DND-41 (cell line): Measurements from ENCODE around the gene IGFBP1.

ENCODE experiments used
- ATAC-seq: fragments of 200-7000 bp; cut with Tn5 transposase; 3 replicates; pipeline ENCODE4 v1.9.1; 2021; ENCODE audit warnings: low read depth; ENCODE audit not compliant: insufficient read depth
- DNase-seq: peaks from one replicate; pipeline ENCODE4 v3.0.0-alpha.2; 2020
- H2AFZ ChIP-seq: 2 replicates; pipeline ENCODE4 v1.6.0; 2012; ENCODE audit warnings: low read depth, low read length
- H3K27ac ChIP-seq: 2 replicates; pipeline ENCODE4 v1.5.1; 2012; ENCODE audit warnings: low read length, inconsistent platforms
- H3K27me3 ChIP-seq: fragments of 200-600 bp; sonication (generic); 2 replicates; pipeline ENCODE4 v1.6.0; 2012; ENCODE audit warnings: low read length, mild to moderate bottlenecking, inconsistent platforms; ENCODE audit not compliant: insufficient read depth, poor library complexity
- H3K36me3 ChIP-seq: 2 replicates; pipeline ENCODE4 v1.5.1; 2012; ENCODE audit warnings: low read length, inconsistent platforms; ENCODE audit not compliant: insufficient read depth
- H3K4me1 ChIP-seq: 2 replicates; pipeline ENCODE4 v1.5.1; 2012; ENCODE audit warnings: mild to moderate bottlenecking, low read length; ENCODE audit not compliant: insufficient read depth
- H3K4me2 ChIP-seq: 2 replicates; pipeline ENCODE4 v1.6.0; 2012; ENCODE audit warnings: mild to moderate bottlenecking, moderate library complexity, low read length, inconsistent platforms; ENCODE audit not compliant: insufficient read depth
- H3K4me3 ChIP-seq, 2 experiments: fragments of 200-600 bp in 1 of 2; shearing (Covaris generic) in 1 of 2; 2 replicates each; pipeline ENCODE4 v1.5.1; 2012 to 2016; ENCODE audit warnings: inconsistent platforms in 2 of 2, low read length in 2 of 2, mild to moderate bottlenecking in 2 of 2, low read depth in 1 of 2, moderate library complexity in 1 of 2
- H3K79me2 ChIP-seq: 2 replicates; pipeline ENCODE4 v1.6.0; 2012; ENCODE audit warnings: low read length, inconsistent platforms; ENCODE audit not compliant: insufficient read depth
- H3K9ac ChIP-seq: 2 replicates; pipeline ENCODE4 v1.6.0; 2012; ENCODE audit warnings: low read depth, mild to moderate bottlenecking, inconsistent platforms, low read length, moderate library complexity
- H3K9me3 ChIP-seq: 2 replicates; pipeline ENCODE4 v1.5.1; 2012; ENCODE audit warnings: low read length, moderate library complexity, mild to moderate bottlenecking, inconsistent platforms; ENCODE audit not compliant: insufficient read depth, severe bottlenecking
- H4K20me1 ChIP-seq: 2 replicates; pipeline ENCODE4 v1.6.0; 2012; ENCODE audit warnings: low read length; ENCODE audit not compliant: insufficient read depth
- CTCF ChIP-seq: IDR thresholded peaks from 2 replicates; pipeline ENCODE4 v1.5.1; 2012; ENCODE audit warnings: borderline replicate concordance, low read length, moderate library complexity, mild to moderate bottlenecking; ENCODE audit not compliant: poor library complexity, severe bottlenecking; ENCODE audit errors: extremely low read depth
- EZH2 ChIP-seq: IDR thresholded peaks from 3 replicates; pipeline ENCODE4 v1.6.1; 2012; ENCODE audit warnings: borderline replicate concordance, low read depth, mild to moderate bottlenecking, moderate library complexity, low read length, inconsistent platforms; ENCODE audit not compliant: severe bottlenecking

The IGFBP1 gene

DNA sequence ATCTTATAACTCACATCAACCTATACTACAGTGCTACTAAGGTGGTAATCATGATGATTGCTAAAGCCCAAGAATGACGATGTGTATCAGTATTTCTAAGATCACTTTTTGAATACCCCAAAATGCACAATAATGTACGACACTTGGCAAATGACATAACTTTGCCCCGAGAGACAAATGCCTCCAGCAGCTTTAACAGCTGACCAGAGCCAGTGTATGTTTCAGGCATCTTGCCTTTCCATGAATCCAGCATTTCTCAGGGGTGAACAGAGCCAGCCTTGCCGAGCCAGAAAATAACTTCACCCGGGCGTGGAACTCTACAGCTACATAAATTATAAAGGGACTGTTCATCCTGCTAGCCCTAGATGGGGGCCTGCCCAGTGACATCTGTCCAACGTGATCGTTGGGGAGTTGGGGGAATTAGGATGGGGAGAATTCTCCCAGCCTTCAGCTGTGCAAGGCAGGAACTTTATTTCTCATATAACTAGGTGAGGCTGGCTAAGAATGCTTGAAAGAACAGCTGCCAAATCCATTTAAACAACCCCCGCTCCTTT lies 31.0 kb downstream of the IGFBP1 start:
- ATAC-seq (no peak), DNase-seq (no peak)
- no peak overlapping the region for H3K4me2 ChIP-seq
- H3K27ac ChIP-seq, result no peak overlapping the region
- no peak overlapping the region for H2AFZ ChIP-seq
- no peaks in the 10 kb centered on the region for H3K79me2 ChIP-seq
- no peak overlapping the region for H3K9ac ChIP-seq
- H3K27me3 ChIP-seq, result peaks cover 5% of the 10 kb centered on the region
- no peak for TF ChIP-seq EZH2
- no peak for TF ChIP-seq CTCF
- H3K4me1 ChIP-seq, result no peaks in the 10 kb centered on the region
- no peaks in the 10 kb centered on the region for H4K20me1 ChIP-seq
- H3K4me3 ChIP-seq, result no peak overlapping the region
- H3K36me3 ChIP-seq, result no peaks in the 10 kb centered on the region
- no peaks in the 10 kb centered on the region for H3K9me3 ChIP-seq

GRCh38 chr7:45919993-45920459 lies 31.7 kb downstream of the IGFBP1 start:
- no peak overlapping the region for H2AFZ ChIP-seq
- H3K4me1 ChIP-seq, result no peaks in the 10 kb centered on the region
- H3K9ac ChIP-seq, result no peak overlapping the region

GRCh38 chr7:45920502-45921380 lies 32.5 kb downstream of the IGFBP1 start, which contains the start of gene IGFBP3:
IGFBP3 (minus strand) TSS chr7:45921272; CDS start chr7:45921140, 132 bp downstream.
- H3K27ac ChIP-seq, result no peak within 1 kb of the TSS
- no peak within 1 kb of the TSS for H3K4me2 ChIP-seq
- no peak within 1 kb of the TSS for H3K9ac ChIP-seq
- no peak within 1 kb of the TSS for H2AFZ ChIP-seq
- TF ChIP-seq EZH2 (no peak), CTCF (no peak)
- H3K9me3 ChIP-seq, result no peaks in the 10 kb centered on the region
- no peaks in the 10 kb centered on the region for H3K4me1 ChIP-seq
- H3K4me3 ChIP-seq, result no peak within 1 kb of the TSS
- no peaks in the 10 kb centered on the region for H3K36me3 ChIP-seq
- ATAC-seq (no peak), DNase-seq (no peak)
- H3K79me2 ChIP-seq, result no peaks in the 10 kb centered on the region
- H3K27me3 ChIP-seq, result peaks cover 5% of the 10 kb centered on the region
- no peaks in the 10 kb centered on the region for H4K20me1 ChIP-seq

More at GRCh38 chr7:45919993-45920459, 31.7 kb downstream of the IGFBP1 start:
- ATAC-seq (no peak), DNase-seq (no peak)
- no peaks in the 10 kb centered on the region for H4K20me1 ChIP-seq
- H3K4me3 ChIP-seq, result no peak overlapping the region
- no peak overlapping the region for H3K4me2 ChIP-seq
- no peaks in the 10 kb centered on the region for H3K9me3 ChIP-seq
- no peak overlapping the region for H3K27ac ChIP-seq
- H3K27me3 ChIP-seq, result peaks cover 5% of the 10 kb centered on the region
- H3K36me3 ChIP-seq, result no peaks in the 10 kb centered on the region
- H3K79me2 ChIP-seq, result no peaks in the 10 kb centered on the region
- TF ChIP-seq EZH2 (no peak), CTCF (no peak)
